Activated naive CD4-positive, alpha-beta T cell treated with Interleukin-2 at 50 U/mL for 16 hours (primary cell): ENCODE data around the gene BCAM.
"Not testable (repeated sequence)": the region's sequence is repeated elsewhere in the genome, so short reads cannot be mapped to it uniquely, and the experiment has no call there.

Experiments
- DNase-seq: peaks from one replicate; pipeline ENCODE4 v3.0.0-alpha.2; 2020

The BCAM gene, protein sequence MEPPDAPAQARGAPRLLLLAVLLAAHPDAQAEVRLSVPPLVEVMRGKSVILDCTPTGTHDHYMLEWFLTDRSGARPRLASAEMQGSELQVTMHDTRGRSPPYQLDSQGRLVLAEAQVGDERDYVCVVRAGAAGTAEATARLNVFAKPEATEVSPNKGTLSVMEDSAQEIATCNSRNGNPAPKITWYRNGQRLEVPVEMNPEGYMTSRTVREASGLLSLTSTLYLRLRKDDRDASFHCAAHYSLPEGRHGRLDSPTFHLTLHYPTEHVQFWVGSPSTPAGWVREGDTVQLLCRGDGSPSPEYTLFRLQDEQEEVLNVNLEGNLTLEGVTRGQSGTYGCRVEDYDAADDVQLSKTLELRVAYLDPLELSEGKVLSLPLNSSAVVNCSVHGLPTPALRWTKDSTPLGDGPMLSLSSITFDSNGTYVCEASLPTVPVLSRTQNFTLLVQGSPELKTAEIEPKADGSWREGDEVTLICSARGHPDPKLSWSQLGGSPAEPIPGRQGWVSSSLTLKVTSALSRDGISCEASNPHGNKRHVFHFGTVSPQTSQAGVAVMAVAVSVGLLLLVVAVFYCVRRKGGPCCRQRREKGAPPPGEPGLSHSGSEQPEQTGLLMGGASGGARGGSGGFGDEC

DNA sequence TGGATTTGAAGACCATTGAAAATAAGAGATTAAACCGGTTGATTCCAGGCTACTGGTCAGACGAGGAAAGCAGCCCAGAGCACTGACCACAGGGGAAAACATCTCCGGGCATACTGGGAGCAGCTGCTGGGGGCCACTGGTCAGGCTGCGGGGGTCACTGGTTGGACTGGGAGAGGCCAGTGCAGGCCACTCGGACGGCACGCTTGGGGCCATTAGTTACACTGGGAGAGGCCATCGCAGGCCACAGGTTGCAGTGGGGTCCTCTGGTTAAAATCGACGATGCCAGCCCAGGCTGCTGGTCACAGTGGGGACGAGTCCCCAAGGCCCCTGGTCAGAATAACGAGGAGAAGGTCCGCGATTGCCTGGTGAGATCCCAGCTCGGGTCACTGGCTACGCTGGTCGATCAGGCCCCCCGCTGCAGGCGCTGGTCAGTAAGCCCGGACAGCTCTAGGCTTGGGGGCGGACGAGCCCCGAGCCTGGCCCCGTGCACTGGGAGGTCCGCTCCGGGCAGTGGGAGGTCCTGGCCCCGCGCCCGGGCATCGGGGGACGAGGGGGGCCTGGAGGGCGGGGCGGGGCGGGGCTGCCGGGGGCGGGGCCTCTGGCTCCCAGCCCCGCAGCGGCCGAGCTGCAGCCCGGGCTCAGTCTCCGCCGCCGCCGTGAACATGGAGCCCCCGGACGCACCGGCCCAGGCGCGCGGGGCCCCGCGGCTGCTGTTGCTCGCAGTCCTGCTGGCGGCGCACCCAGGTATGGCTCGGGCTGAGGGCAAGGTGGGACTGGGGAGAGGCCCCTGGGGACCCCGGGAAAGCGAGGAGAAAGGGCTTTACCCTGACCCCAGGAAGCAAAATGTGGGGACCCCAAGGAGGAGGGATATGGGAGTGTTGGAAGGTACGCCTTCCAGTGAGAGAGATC lies at the start of gene BCAM:
BCAM (plus strand) TSS at position 641 of the 909 bp plus-strand sequence; CDS start at position 663, 22 bp downstream.
- DNase-seq: no peak

DNA sequence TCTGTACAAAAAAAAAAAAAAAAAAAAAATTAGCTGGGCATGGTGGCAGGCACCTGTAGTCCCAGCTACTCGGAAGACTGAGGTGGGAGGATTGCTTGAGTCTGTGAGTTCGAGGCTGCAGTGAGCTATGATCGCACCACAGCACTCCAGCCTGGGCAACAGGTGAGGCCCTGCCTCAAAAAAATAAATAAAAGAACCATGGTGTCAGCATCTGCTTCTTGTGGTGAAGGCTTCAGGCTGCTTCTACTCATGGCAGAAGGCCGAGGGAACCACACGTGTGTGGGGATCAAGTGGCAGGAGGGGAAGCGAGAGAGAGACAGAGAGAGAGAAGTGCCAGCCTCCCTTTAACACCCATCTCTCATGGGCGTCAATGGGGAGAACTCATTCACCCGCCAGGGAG lies 46.9 kb upstream of the BCAM start:
- no peak for DNase-seq

DNA sequence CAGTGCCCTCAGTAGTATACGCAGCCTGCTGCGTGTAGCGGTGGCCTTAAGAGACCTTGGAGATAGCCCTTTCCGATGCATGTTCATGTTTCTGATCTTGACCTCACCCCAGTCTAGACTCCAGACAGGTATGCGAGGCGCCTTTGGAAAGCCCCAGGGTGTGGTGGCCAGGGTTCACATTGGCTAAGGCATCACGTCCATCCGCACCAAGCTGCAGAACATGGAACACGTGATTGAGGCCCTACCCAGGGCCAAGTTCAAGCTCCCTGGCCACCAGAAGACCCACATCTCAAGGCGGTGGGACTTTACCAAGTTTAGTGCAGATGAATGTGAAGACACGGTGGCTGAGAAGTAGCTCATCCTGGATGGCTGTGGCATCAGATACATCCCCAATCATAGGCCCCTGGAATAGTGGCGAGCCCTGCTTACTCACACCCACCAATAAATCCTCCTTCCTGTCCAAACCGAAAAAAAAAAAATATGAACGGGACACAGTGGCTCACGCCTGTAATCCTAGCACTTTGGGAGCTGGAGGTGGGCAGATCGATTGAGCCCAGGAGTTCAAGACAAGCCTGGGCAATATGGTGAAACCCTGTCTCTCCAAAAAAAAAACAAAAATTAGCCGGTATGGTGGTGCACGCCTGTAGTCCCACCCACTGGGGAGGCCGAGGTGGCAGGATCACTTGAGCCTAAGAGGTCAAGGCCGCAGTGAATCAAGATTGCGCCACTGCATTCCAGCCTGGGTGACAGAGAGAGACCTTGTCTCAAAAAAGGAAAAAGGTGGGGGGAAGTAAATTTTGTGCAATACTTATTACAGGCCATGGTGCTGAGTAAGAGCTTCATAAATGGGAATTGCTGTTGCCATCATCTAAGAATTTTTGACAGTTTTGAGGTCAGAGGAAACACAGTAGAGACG lies 43.6 kb upstream of the BCAM start:
- no peak for DNase-seq

DNA sequence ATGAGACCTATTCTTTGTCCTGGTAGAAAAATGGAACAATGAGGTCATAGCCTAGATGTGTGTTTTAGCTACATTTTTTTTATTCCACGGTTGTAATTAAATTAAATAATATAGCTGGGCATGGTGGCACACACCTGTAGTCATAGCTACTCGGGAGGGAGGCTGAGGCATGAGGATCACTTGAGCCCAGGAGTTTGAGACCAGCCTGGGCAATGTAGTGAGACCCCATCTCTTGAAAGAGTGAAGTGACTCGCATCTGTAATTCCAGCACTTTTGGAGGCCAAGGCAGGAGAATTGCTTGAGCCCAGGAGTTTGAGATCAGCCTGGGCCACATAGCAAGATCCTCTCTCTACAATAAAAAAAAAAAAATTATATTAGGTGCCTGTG lies 43.0 kb upstream of the BCAM start:
- no peak for DNase-seq

DNA sequence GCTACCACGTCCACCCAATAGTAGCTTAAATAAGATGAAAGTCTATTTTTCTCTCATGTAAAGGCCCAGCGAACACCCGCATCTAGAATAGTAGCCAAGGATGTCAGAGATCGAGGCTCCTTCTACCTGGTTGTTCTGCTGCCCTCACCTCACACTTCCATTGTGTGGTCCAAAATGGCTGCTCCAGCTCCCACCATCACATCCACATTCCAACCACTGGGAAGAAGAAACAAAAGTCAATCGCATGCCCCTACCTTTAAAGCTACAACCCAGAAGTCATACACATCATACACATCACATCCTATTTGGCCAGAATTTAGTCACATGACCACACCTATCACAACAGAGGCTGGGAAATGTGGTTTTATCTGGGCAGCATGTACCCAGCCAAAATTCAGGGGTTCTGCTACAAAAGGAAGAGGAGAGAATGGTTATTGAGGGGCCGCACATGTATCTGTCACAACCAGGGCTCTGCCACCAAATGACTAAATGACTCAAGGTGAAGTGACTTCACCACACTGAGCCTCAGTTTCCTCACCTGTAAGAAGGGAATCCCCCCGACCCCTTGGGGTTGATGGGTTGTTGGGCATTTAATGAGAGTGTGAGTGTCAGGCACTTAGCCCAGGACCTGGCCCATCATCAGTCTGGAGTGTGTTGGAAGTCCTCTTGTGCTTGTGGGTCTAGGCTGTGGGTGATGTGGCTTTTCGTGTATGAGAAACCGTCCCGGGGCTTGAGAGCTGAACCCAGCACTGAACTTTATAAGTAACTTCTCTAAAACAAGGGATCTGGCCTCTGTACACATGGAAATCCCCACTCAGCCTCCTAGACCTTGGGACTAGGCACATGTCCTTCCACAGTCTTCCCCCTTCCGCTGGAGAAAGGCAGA lies 41.4 kb upstream of the BCAM start:
- no peak for DNase-seq

DNA sequence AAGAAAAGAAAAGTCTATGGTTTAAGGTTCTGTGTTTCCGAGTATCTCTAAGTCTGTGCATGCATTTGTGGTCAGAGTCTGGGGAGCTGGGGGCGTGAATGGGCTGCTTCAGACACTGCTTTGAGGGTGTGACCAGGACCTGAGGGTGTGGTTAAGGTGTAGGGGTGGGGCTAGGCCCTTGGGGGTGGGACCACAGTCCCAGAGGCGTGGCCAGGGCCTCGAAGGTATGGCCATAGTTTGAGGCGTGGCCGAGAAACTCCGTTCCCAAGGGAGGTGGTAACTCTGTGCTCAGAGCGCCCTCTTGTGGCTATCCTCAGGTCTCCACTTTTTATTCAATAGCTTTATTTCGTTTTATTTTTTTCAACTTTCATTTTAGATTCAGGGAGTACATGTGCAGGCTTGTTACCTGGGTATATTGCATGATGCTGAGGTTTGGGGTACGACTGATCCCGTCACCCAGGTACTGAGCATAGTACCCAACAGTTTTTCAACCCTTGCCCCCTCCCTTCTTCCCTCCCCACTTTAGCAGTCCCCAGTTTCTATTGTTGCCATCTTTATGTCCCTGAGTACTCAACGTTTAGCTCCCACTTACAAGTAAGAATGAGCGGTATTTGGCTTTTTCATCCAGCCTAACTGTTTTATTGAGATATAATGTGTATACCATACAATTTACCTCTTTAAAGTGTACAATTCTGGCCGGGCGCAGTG lies 38.2 kb upstream of the BCAM start:
- DNase-seq: peak; percentile 97

DNA sequence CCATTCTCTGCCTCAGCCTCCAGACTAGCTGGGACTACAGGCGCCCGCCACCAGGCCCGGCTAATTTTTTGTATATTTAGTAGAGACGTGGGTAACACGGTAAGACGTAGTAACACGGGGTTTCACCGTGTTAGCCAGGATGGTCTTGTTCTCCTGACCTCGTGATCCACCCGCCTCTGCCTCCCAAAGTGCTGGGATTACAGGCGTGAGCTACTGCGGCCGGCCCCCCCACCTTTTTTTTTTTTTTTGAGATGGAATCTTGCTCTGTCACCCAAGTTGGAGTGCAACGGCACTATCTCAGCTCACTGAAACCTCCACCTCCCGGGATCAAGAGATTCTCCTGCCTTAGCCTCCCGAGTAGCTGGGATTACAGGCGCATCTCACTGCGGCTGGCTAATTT lies 36.8 kb upstream of the BCAM start:
- DNase-seq: not testable (repeated sequence)

DNA sequence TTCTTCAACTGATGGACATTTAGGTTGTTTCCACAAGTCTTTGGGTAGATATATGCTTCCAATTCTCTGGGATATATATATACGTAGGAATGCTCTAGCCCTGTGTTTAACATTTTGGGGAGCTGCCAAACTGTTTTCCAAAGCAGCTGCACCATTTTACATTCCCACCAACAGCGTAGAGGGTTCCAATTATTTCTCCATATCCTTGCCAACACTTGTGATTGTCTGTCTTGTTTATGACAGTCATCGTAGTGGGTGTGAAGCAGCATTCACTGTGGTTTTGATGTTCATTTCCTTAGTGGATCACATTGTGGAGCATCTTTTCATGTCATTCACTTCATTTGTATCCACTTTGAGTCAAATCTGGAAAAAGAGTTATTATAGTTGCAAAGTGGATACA lies 35.9 kb upstream of the BCAM start:
- DNase-seq: no peak

DNA sequence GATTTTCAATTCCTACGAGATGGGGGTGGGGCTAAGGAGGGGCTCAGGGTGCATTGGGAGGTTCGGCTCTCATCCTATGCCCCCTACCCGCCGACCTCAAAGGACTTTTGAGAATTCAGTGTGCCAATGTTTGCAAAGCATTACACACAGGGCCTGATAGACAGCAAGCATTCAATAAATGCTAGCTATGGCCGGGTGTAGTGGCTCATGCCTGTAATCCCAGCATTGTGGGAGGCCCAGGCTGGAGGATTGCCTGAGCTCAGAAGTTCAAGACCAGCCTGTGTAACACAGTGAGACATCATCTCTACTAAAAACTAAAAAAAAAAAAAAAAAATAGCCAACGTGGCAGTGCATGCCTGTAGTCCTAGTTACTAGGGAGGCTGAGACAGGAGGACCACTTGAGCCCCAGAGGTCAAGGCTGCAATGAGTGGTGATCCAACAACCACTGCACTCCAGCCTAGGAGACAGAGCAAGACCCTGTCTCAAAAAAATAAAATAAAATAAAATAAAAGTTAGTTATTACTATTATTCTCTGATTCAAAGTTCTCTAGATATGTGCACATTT lies 33.1 kb upstream of the BCAM start:
- DNase-seq: no peak

DNA sequence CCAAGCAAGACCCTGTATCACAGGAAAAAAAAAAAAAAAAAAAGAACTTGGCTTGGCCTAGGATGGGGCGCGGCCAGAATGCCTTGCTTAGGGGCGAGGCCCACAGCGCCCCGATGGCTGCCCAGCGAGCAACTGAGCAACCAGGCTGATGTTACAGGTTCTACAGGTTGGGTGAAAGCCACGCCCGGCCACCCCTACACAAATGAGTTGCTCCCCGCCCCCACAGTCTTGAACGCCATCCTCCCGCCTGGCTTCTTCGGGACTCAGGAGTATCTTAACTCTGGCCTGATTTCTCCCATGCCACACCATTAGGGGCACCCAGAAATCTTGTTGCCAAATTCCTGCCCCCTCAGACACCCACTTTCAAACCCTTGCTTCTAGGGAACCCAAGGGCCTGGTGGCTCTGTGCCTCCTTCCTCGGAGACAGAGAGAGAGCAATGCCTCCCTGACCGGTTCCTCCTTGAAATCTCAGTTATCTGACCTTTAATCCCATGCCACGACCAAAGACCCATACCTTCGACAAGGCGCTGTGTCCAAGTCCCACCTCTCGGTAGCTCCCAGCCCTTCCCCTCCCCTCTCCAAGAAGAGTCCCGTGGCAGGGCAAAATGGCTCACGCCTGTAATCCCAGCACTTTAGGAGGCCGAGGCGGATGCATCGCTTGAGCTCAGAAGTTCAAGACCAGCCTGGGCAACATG lies 32.4 kb upstream of the BCAM start:
- no peak for DNase-seq

DNA sequence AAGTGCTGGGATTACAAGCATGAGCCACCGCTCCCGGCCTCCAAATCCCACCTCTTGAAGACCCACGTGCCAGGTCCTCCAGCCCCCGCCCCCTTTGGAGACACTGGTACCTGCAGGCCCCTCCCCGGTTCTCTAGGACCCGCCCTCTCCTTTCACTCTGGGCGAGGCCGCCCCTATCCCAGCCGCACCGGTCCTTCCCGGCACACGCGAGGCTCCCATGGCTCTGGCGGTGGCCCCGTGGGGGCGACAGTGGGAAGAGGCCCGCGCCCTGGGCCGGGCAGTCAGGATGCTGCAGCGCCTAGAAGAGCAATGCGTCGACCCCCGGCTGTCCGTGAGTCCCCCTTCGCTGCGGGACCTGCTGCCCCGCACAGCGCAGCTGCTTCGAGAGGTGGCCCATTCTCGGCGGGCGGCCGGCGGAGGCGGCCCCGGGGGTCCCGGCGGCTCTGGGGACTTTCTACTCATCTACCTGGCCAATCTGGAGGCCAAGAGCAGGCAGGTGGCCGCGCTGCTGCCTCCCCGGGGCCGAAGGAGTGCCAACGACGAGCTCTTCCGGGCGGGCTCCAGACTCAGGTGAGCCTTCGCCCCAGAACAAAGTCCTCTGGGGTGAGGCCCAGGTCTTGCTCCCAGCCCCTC lies 31.1 kb upstream of the BCAM start, which contains the start of gene CBLC:
CBLC (plus strand) TSS at position 176 of the 633 bp plus-strand sequence; CDS start at position 218, 42 bp downstream.
- DNase-seq: no peak

DNA sequence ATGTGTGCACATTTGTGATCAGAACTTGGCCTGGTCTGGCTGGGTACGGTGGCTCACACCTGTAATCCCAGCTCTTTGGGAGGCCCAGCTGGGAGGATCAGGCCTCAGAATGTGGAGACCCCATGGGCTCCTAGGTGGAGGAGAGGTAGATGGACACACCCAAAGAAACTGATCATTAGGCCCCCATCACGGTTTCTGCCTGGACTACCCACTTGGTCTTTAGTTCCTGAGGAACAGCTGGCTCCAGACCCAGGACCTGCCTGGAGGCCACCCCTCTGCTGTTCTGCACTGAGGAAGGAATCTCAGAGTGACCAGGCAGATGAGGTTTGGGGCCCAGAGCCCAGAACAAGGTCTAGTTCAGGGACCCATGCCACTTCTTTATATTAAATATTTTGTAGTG lies 29.8 kb upstream of the BCAM start:
- no peak for DNase-seq

DNA sequence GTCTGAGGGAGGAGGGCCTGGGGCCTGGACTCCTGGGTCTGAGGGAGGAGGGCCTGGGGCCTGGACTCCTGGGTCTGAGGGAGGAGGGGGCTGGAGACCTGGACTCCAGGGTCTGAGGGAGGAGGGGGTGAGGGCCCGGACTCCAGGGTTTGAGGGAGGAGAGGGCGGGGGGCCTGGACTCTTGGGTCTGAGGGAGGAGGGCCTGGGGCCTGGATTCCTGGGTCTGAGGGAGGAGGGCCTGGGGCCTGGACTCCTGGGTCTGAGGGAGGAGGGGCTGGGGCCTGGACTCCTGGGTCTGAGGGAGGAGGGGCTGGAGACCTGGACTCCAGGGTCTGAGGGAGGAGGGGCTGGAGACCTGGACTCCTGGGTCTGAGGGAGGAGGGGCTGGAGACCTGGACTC lies 27.2 kb upstream of the BCAM start:
- not testable (repeated sequence) for DNase-seq

DNA sequence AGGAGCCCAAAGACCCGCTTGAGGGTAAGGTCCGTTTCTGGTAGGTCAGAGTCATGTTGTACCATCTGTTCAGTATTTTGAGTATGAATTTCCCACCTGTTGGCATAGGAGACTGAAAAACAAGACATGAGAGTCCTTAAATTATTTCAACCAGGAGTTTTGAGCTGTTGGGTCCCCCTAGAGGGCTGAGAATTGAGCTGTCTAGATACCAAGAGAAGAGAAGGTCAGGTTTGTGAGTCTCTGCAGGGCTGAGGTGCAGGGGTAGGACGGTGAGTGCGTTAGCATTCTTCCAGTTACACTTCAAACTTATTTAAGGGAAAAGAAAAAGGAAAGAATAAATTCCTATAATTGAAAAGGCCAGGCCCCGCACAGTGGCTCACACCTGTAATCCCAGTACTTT lies 26.2 kb upstream of the BCAM start:
- no peak for DNase-seq

DNA sequence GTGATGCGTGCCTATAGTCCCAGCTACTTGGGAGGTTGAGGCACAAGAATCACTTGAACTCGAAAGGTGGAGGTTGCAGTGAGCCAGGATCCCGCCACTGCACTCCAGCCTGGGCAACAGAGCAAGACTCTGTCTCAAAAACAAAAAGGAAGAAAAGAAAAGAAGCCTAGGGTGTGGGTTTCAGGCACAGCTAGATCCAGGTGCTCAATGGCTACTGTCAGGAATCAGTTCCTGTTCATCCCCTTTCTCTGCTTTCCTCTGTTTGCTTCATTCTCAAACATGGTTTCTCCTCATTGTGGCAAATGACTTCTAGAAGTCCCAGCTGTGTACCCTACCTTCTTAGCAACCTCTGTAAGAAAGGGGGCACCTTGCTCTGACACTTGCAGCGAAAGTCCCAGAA lies 25.4 kb upstream of the BCAM start:
- no peak for DNase-seq

DNA sequence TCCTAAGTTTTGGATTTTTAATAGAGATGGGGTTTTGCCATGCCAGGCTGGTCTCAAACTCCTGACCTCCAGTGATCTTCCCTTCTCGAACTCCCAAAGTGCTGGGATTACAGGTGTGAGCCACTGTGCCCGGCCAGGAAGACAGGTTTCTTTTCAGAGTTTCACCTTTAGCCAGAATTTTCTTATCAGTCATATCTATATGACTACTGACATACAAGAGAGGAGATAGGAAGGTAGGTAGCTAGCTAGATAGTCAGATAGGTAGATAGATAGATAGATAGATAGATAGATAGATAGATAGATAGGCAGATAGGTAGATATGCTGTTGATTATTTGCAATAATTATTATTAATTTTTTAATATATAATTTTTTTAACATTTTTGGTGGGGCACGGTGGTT lies 23.6 kb upstream of the BCAM start:
- DNase-seq: no peak

DNA sequence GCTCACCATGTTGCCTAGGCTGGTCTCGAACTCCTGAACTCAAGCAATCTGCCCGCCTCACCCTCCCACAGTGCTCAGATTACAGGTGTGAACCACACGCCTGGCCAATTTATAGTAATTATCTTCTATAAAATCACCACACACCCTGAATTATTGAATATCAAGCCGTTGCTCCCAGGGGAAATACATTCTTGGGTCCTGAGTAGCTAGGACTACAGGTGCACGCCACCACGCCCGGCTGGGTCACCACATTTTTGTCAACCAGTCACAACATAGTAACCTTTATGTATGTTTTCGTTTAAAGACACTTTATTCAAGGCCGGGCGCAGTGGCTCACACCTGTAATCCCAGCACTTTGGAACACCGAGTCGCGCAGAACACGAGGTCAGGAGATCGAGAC lies 22.9 kb upstream of the BCAM start:
- DNase-seq: no peak

DNA sequence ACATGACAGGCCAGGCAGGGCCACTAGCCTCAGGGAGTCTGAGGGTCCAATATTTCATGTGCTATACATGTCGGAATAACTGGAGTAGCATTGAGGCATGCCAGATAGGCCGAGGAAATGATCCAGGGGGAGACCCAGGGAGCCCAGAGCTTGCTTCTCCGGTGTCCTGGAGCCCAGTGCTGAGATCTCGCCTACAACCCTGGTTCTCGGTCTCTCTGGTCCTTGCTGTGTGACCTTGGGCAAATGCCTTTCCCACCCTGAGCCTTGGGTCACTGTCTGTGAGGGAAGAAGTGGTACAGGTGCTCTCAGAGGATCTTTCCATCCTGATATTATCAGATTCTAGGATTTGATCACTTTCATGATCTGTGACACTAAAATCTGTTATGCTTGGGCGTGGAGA lies 19.9 kb upstream of the BCAM start:
- DNase-seq: no peak

DNA sequence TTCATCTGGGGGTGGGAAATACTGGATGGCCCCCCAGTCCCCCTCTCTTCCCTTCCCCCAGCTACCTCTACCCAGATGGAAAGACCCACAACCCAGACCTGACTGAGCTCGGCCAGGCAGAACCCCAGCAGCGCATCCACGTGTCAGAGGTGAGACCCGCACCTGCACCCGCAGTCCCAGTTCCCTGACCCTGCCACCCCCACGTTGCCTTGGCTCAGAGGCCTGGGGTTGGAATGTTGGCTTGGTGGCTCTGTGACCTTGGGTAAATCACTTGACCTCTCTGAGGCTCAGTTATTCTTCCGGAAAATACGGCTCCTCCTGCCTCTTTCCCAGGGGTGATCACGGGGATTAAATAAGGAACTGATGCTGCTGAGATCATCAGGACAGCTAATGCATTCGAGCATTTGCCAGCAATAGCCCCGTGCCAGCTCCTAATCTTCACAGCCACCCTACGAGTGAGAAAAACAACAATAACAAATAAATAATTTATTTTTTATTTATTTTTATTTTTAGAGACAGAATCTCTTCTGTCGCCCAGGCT lies 18.9 kb upstream of the BCAM start:
- DNase-seq: no peak
